CD4-positive, CD25-positive, alpha-beta regulatory T cell (primary cell): ENCODE results near the gene KCNJ18. TPM values are rescaled to one million over a fixed set of nuclear protein-coding genes. Genes with fewer than 3 reads are reported as not detected.
"Not testable (repeated sequence)": the region's sequence is repeated elsewhere in the genome, so short reads cannot be mapped to it uniquely, and the experiment has no call there.

Experiments
- ATAC-seq, 2 donors: fragments of 150-1000 bp; cut with Tn5 transposase; one replicate each; pipeline ENCODE4 v1.10.0; 2021; ENCODE audit warnings: low read depth in 2 of 2, moderate number of reproducible peaks in 2 of 2, moderate library complexity in 1 of 2
- DNase-seq, 3 donors: peaks; one replicate each; pipeline versions ENCODE4 v3.0.0 to v3.0.0-alpha.2; 2012 to 2022; ENCODE audit warnings: mixed read lengths in 1 of 3
- H3K27ac ChIP-seq: one replicate; pipeline ENCODE4 v1.7.0; 2013; ENCODE audit warnings: mild to moderate bottlenecking, low read length; ENCODE audit not compliant: insufficient read depth, poor library complexity, severe bottlenecking
- H3K27me3 ChIP-seq: one replicate; pipeline ENCODE4 v1.7.0; 2013; ENCODE audit warnings: low read length; ENCODE audit not compliant: control insufficient read depth, insufficient read depth
- H3K36me3 ChIP-seq: one replicate; pipeline ENCODE4 v1.7.0; 2013; ENCODE audit warnings: mild to moderate bottlenecking, low read length, moderate library complexity; ENCODE audit not compliant: control insufficient read depth, insufficient read depth
- H3K4me1 ChIP-seq: 2 replicates; pipeline ENCODE4 v1.7.0; 2013; ENCODE audit warnings: mild to moderate bottlenecking, low read length; ENCODE audit not compliant: insufficient read depth, control insufficient read depth, poor library complexity, severe bottlenecking
- H3K4me3 ChIP-seq: one replicate; pipeline ENCODE4 v1.7.0; 2013; ENCODE audit warnings: low read depth, mild to moderate bottlenecking, low read length, moderate library complexity
- H3K9me3 ChIP-seq, 2 experiments: 1 replicate in 1 of 2; 2 replicates in 1 of 2; pipeline ENCODE4 v1.7.0; 2013; ENCODE audit warnings: low read length in 2 of 2, mild to moderate bottlenecking in 1 of 2, moderate library complexity in 1 of 2; ENCODE audit not compliant: control insufficient read depth in 2 of 2
- H3K27ac Mint-ChIP-seq, 3 donors: one replicate each; pipeline ENCODE4 v1.8.0; 2020 to 2022; ENCODE audit warnings: mild to moderate bottlenecking in 3 of 3, mixed read lengths in 3 of 3, moderate library complexity in 2 of 3
- H3K27me3 Mint-ChIP-seq: one replicate; pipeline ENCODE4 v1.8.0; 2022; ENCODE audit warnings: mild to moderate bottlenecking, mixed read lengths
- H3K36me3 Mint-ChIP-seq: one replicate; pipeline ENCODE4 v1.8.0; 2020; ENCODE audit warnings: mixed read lengths
- H3K4me1 Mint-ChIP-seq, 4 donors: one replicate each; pipeline ENCODE4 v1.8.0; 2020 to 2022; ENCODE audit warnings: mixed read lengths in 4 of 4, mild to moderate bottlenecking in 1 of 4
- H3K4me3 Mint-ChIP-seq, 4 donors: one replicate each; pipeline ENCODE4 v1.8.0; 2020 to 2022; ENCODE audit warnings: mild to moderate bottlenecking in 4 of 4, mixed read lengths in 4 of 4, moderate library complexity in 3 of 4
- H3K9me3 Mint-ChIP-seq, 7 donors: one replicate each; pipeline ENCODE4 v1.8.0; 2020 to 2022; ENCODE audit warnings: mixed read lengths in 7 of 7, mild to moderate bottlenecking in 3 of 7, moderate library complexity in 2 of 7
- polyA plus RNA-seq, 4 donors: library from polyadenylated mRNA; unstranded; fragments of 300-500 nt; fragmentation: Illumina TruSeq; gene quantifications; one replicate each; pipeline ENCODE4 v1.2.3, GENCODE V29; 2021
- total RNA-seq: library from RNA; stranded (reverse); gene quantifications from one replicate; pipeline ENCODE4 v1.2.3, GENCODE V29; 2022

Gene KCNJ18
- total and polyA plus RNA-seq, 5 donors from 2014 or later = not detected

GRCh38 chr17:21685061-21685795 is 7.1 kb upstream of the KCNJ18 start:
- H3K36me3 ChIP-seq, H3K27ac Mint-ChIP-seq, ATAC-seq, H3K9me3 ChIP-seq, H3K4me3 Mint-ChIP-seq, H3K4me3 ChIP-seq, DNase-seq, H3K27me3 Mint-ChIP-seq, H3K4me1 ChIP-seq, H3K27ac ChIP-seq, H3K9me3 Mint-ChIP-seq, H3K27me3 ChIP-seq, H3K36me3 Mint-ChIP-seq, H3K4me1 Mint-ChIP-seq: not testable (repeated sequence)

GRCh38 chr17:21686165-21687015 is 5.9 kb upstream of the KCNJ18 start:
- Histone ChIP-seq H3K4me1 (no peaks in the 10 kb centered on the region), H3K27me3 (no peaks in the 10 kb centered on the region), H3K27ac (no peak overlapping the region), H3K36me3 (no peaks in the 10 kb centered on the region), H3K4me3 (no peak overlapping the region), H3K9me3 (no peaks in the 10 kb centered on the region)
- peaks cover 0 to 8% (median 0%) of the 10 kb centered on the region in 7 donors for H3K9me3 Mint-ChIP-seq
- no peaks in the 10 kb centered on the region for H3K36me3 Mint-ChIP-seq
- no peak for ATAC-seq
- no peak for DNase-seq
- H3K27ac Mint-ChIP-seq = peak overlapping the region in 1 of 3 donors; percentile 43
- H3K4me1 Mint-ChIP-seq = no peaks in the 10 kb centered on the region
- no peak overlapping the region for H3K4me3 Mint-ChIP-seq
- no peaks in the 10 kb centered on the region for H3K27me3 Mint-ChIP-seq

- Mint-ChIP-seq H3K27me3 (no peaks in the 10 kb centered on the region), H3K4me3 (no peak overlapping the region), H3K27ac (peak overlapping the region in 1 of 3 donors; percentile 43), H3K4me1 (no peaks in the 10 kb centered on the region), H3K36me3 (no peaks in the 10 kb centered on the region), H3K9me3 (peaks cover 0 to 8% (median 0%) of the 10 kb centered on the region in 7 donors)
- H3K4me3 ChIP-seq = no peak overlapping the region
- no peak for DNase-seq
- no peaks in the 10 kb centered on the region for H3K9me3 ChIP-seq
- H3K4me1 ChIP-seq = no peaks in the 10 kb centered on the region
- ATAC-seq = no peak
- no peaks in the 10 kb centered on the region for H3K27me3 ChIP-seq
- H3K36me3 ChIP-seq = no peaks in the 10 kb centered on the region
- H3K27ac ChIP-seq = no peak overlapping the region
Observed at GRCh38 chr17:21687136-21687953, 5.0 kb upstream of the KCNJ18 start.

GRCh38 chr17:21688293-21688949 is 3.9 kb upstream of the KCNJ18 start:
- H3K4me3 ChIP-seq = no peak overlapping the region
- no peak overlapping the region for H3K4me3 Mint-ChIP-seq
- no peaks in the 10 kb centered on the region for H3K27me3 Mint-ChIP-seq
- no peaks in the 10 kb centered on the region for H3K36me3 Mint-ChIP-seq
- H3K4me1 Mint-ChIP-seq = no peaks in the 10 kb centered on the region
- H3K4me1 ChIP-seq = no peaks in the 10 kb centered on the region
- H3K9me3 ChIP-seq = no peaks in the 10 kb centered on the region
- no peaks in the 10 kb centered on the region for H3K27me3 ChIP-seq
- H3K9me3 Mint-ChIP-seq = peaks cover 0 to 8% (median 0%) of the 10 kb centered on the region in 7 donors
- H3K36me3 ChIP-seq = no peaks in the 10 kb centered on the region
- H3K27ac ChIP-seq = no peak overlapping the region
- DNase-seq (no peak), ATAC-seq (no peak)
- H3K27ac Mint-ChIP-seq = no peak overlapping the region

- Histone ChIP-seq H3K4me1 (no peaks in the 10 kb centered on the region), H3K27me3 (no peaks in the 10 kb centered on the region), H3K36me3 (no peaks in the 10 kb centered on the region), H3K4me3 (no peak overlapping the region), H3K27ac (no peak overlapping the region), H3K9me3 (no peaks in the 10 kb centered on the region)
- H3K9me3 Mint-ChIP-seq = peaks cover 0 to 8% (median 0%) of the 10 kb centered on the region in 7 donors
- H3K4me3 Mint-ChIP-seq = no peak overlapping the region
- H3K27me3 Mint-ChIP-seq = no peaks in the 10 kb centered on the region
- no peak for DNase-seq
- no peaks in the 10 kb centered on the region for H3K4me1 Mint-ChIP-seq
- H3K36me3 Mint-ChIP-seq = no peaks in the 10 kb centered on the region
- ATAC-seq = no peak
- H3K27ac Mint-ChIP-seq = no peak overlapping the region
Observed at GRCh38 chr17:21689604-21690003, 2.7 kb upstream of the KCNJ18 start.

GRCh38 chr17:21690811-21691210 is 1.5 kb upstream of the KCNJ18 start:
- not testable (repeated sequence) for H3K27ac Mint-ChIP-seq, H3K4me1 Mint-ChIP-seq, H3K36me3 Mint-ChIP-seq, H3K9me3 ChIP-seq, H3K4me3 ChIP-seq, H3K27ac ChIP-seq, H3K27me3 ChIP-seq, DNase-seq, ATAC-seq, H3K27me3 Mint-ChIP-seq, H3K4me3 Mint-ChIP-seq, H3K36me3 ChIP-seq, H3K4me1 ChIP-seq
- H3K9me3 Mint-ChIP-seq = peaks cover 0 to 10% (median 3%) of the 10 kb centered on the region in 7 donors

- H3K9me3 Mint-ChIP-seq, ATAC-seq, H3K4me1 Mint-ChIP-seq, H3K9me3 ChIP-seq, H3K27ac ChIP-seq, DNase-seq, H3K4me3 ChIP-seq, H3K36me3 ChIP-seq, H3K4me3 Mint-ChIP-seq, H3K27me3 Mint-ChIP-seq, H3K36me3 Mint-ChIP-seq, H3K4me1 ChIP-seq, H3K27me3 ChIP-seq, H3K27ac Mint-ChIP-seq: not testable (repeated sequence)
Observed at GRCh38 chr17:21691481-21691880, 842 bp upstream of the KCNJ18 start.
